Superior temporal gyrus (tissue), 1 donor: ENCODE results near the gene EEPD1.

Source experiments
- DNase-seq: peaks from one replicate; pipeline ENCODE4 v3.0.0-alpha.2; 2016; ENCODE audit errors: extremely low spot score

Gene EEPD1

DNA sequence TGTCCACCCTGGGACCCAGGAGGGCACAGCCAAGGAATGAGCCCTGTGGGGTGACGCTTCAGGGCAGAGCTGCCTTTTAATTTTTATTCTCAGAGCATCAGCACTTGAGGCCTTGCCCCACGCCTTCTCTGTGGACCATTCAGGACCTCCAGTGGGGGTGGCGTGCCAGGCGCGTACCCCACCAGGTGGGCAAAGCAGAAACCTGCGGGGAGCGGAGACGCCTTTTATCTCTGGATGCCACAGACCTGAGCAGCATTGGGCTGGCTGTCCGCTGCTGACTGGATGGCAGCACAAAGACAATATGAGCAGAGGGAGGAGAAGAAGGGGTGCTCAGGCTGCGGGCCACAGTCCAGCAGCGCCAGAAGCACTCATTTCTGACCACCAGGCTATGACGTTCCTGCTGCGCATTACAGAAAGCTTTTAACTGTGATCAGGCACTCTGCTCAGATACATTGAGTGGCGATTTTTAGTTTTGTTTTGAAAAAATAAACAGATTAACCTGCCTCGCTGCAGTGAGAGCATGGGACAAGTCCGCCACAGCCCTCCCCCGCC lies 146.2 kb downstream of the EEPD1 start:
- no peak for DNase-seq

GRCh38 chr7:36299823-36300341 lies 146.8 kb downstream of the EEPD1 start:
- no peak for DNase-seq

DNA sequence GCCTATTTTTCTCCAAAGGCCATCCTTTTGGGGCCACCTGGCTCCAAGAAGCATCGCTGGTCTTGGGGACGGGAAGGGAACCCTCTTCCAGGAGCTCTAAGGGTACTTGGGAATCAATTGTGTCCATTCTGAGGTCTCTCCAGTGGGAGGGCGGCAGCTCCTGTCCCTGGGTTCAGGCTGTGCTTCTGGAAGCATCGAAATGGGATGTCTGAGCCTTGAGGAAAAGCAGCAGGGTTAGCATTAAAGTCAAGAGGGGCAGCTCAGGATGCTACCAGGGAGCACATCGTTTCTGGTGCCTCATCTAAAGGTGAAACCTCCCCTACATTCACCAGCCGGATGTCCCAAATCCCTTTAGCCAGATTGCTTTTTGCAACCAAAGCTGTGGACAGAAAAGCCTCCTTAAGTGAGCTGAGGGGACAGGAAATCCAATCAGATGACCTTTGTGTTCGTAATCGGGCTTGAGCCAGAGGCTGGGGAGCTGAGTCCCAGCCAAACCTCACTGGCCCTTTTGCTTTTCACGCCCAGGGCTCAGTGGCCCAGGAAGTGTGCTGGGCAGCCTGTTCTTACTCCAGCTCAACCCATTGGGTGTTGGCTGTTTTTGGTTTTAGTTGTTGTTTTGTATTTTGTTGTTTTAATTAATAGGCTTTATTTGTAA lies 147.8 kb downstream of the EEPD1 start:
- no peak for DNase-seq

- no peak for DNase-seq
Measured at GRCh38 chr7:36301914-36302771, 149.1 kb downstream of the EEPD1 start.

- peak; percentile 91 for DNase-seq
Measured at GRCh38 chr7:36303202-36304098, 150.4 kb downstream of the EEPD1 start.

DNA sequence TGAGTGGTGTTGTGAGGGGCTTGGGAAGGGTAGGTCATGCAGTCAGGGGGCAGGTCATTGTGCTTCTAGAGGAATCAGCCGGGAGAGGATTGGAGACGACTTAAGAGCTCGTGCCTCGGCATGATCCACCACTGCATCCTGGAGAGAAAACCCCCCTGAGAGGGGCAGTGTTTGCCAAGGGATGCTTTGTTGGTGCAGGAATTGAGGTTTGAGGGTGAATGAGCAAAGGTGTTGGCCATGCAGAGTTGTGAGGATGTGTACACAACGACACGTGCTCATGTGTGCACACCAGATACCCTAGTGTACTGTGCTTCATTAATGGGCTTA lies 151.0 kb downstream of the EEPD1 start:
- no peak for DNase-seq

- no peak for DNase-seq
Measured at GRCh38 chr7:36305226-36305625, 152.2 kb downstream of the EEPD1 start.

DNA sequence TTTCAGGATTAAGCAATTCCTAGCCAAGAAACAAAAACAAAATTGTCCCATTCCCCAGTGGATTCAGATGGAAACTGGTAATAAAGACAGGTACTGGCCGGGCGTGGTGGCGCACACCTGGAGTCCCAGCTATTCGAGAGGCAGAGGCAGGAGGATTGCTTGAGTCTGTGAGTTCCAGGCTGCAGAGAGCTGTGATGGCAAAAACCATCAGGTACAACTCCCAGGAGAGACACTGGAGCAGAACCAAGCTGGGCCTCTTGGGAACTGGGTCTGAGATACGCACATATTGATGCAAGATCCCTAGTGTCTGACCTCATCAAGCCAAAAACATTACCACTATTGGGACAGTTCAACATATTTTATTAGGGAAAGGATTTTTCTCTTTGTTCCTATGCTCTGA lies 152.6 kb downstream of the EEPD1 start:
- DNase-seq, result no peak

DNA sequence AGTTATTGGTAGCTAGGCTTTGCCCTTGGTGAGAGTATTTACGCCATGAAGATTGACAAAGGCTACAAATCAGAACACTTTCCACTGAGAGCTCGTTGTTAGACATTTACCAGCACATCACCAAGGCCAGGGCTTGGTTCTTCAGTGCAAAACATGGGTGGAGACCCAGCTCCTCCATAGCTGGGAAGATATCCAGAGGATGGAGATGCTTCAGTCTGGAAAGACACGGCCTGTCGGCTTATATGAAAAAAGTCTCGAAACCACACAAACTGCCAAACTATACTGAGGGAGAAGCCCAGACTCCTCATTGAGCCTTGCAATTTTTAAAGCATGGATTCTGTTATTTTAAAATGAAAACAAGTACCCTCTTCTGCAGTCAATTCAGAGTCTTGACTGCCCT lies 153.2 kb downstream of the EEPD1 start:
- no peak for DNase-seq

DNA sequence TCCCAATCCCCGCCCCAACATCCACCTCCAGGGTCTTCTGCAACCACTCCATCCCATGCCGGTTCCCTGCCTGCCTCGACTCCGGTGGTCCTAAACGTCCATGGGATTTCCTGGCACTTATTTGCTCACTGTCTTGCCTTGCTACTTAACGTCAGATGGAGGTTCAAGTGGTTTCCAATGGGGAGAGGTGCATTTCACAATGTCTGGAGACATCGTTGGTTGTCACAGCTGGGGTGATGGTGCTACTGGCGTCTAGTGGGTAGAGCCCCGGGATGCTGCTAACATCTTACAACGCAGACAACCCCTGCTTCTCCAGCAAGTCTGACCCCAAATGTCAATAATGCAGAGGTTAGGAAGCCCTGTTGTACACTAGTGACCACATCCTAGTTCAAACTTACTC lies 153.7 kb downstream of the EEPD1 start:
- no peak for DNase-seq

- DNase-seq, result no peak
Measured at GRCh38 chr7:36308031-36308430, 155.0 kb downstream of the EEPD1 start.

DNA sequence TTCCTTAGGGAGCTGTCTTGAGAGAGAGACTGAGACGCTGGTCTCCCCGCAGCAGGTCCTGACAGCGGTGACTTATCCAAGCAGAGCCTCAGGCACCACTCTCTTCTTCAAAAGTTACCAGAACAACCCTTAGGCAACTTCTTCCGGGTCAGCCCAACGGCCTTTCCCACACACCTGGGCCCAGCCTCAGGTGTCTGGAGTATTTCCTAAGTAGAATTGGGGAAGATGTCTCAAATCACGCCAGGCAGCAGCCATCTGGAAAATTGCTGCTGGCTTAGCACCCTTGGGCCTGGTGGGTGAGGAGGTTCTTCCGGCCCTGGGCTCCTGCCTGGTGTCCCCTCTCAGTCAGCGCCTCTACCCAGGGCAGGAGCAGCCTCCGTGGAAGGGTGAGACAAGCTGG lies 156.2 kb downstream of the EEPD1 start:
- DNase-seq, result no peak

DNA sequence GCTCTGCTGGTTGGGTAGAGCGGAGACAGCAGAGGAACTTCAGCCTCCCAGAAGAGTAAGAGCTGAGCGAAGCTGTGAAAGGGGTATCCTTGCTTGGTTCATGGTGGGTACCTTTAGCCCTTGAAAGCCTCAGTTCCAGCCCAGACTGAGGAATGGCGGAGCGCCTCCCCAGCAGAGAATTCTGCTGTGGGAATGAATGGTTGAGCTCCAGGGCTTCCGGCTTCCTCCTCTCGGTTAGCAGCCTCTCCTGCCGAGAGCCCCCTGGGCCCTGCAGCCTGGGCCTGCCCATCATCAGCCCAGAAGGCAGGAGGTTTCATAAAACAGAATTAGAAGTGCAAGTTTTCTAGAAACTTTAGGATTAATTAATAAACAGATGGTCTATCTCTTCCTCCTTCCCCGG lies 156.7 kb downstream of the EEPD1 start:
- DNase-seq, result no peak

GRCh38 chr7:36310897-36311296 lies 157.8 kb downstream of the EEPD1 start:
- no peak for DNase-seq

GRCh38 chr7:36311539-36311938 lies 158.5 kb downstream of the EEPD1 start:
- no peak for DNase-seq

DNA sequence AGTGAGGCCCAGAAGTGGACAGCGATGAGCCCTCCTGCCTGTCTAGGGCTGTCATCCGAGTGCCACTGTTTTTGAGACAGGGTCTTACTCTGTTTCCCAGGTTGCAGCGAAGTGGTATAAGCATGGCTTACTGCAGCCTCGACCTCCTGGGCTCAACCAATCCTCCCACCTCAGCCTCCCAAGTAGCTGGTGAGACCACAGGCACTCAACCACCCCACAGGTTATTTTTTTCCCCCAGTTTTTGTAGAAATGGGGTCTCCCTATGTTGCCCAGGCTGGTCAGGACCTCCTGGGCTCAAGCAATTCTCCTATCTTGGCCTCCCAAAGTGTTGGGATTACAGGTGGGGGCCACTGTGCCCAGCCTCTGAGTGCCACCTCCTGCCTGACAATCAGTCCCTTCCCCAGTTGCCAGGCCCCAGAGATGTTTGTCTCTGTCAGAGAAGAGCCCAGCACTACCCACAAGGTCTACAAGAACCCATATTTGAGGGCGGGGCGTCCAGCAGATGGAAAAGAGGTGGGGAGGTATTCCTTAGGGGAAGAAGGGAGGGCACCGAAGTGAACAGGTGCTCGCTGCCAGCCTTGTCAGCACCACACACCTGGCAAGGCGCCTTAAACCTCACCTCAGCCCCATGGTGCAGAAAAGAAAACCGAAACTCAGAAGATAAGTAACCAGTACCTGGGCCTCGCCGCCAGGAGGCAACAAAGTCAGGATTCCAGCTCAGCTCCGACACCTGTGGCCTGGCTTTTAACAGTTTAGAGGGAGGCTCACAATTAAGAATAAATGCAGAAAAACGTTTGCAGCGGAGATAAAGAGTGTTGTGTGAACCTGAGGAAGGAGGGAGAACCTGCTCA lies 159.2 kb downstream of the EEPD1 start:
- no peak for DNase-seq

DNA sequence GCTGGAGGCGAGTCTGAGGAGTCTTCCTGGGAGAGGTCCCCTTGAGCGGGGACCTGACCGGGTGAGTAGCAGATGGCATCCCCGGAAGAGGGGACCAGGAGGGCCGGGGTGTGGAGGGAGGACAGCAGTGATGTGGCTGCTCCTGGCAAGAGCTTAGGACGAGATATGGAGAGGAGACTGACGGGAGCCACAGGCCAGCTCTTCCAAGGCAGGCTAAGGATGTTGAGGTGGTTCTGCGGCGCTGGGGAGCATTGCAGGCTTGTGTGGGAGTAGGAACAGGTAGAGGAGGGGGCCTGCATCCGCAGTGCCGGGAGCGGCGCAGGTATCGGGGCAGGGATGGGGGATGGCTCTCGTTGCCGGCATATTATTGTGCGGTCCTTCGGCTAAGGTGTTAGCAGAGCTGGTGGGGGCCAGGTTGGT lies 159.9 kb downstream of the EEPD1 start:
- DNase-seq, result no peak

- DNase-seq, result no peak
Measured at GRCh38 chr7:36313607-36314006, 160.6 kb downstream of the EEPD1 start.

- no peak for DNase-seq
Measured at GRCh38 chr7:36314491-36314890, 161.4 kb downstream of the EEPD1 start.

DNA sequence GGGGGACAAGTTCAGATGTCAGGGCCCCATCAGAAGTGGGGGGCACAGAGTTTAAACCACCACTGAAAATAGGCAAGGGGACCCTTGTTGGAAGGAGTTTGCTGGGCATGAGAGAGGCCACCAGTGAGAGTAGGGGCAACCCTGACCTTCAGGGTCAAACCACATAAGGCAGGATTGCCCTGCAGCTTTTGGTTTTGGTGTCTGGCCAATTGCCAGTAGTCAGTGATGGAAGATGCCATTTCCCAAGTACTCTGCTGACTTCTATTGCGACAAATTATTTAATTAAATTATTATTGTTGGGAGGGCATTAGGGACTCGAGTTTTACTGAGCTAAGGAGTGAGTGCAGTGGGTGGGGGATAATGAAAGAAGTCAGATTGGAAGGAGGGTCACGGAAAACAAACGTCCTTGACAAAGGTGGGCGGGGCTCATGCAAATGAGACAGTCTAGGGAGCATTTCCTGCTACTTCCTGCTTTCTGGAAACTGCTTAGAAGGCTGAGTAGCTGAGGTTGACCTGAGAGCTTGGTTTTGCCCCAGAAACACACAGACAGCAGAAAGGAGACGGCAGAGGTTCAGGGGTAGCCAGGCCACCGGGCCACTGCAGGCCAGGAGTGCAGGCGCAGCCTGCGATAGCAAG lies 162.4 kb downstream of the EEPD1 start:
- no peak for DNase-seq
